ENCODE measurements around the gene CSMD2. TPM values are rescaled to one million over a fixed set of nuclear protein-coding genes. Genes with fewer than 3 reads are reported as not detected.
"Not testable (repeated sequence)": the region's sequence is repeated elsewhere in the genome, so short reads cannot be mapped to it uniquely, and the experiment has no call there.

CSMD2 gene
- total RNA-seq, 5 donors from 2014 or later (not counting 1 experiment from before 2014, with no cell fraction given), result 0.03 TPM; not detected in 4

DNA sequence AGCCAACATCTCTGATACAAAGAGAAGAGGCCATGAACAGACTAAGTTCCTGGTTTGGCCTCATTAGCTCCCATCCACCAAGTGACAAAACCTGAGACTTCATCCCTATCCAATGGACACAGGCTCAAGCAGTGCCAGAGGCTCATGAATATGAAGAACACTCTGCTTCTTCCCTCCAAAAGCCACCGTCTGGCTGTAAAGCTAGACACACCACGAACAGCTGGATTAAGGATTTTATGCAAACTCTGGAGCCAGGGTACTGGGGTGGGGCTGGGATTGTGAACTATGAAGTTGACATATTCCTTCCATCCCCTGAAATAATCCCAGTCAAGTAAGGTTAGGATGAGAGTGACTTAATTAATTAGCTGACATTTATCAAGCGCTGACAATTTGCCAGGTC is 139.4 kb downstream of the CSMD2 start:
- H3K36me3 ChIP-seq (ENCODE audit: control insufficient read depth in 2 of 2, extremely low read depth in 1 of 2, insufficient read depth in 1 of 2, low read length in 1 of 2), result no peaks in the 10 kb centered on the region
- no peak for DNase-seq
- POLR2A ChIA-PET, result no interaction called here
- Mint-ChIP-seq H3K9me3 (no peaks in the 10 kb centered on the region), H3K4me3 (no peak overlapping the region), H3K27ac (no peak overlapping the region), H3K27me3 (peaks cover 15 to 20% of the 10 kb centered on the region in 2 donors), H3K4me1 (no peaks in the 10 kb centered on the region), H3K36me3 (no peaks in the 10 kb centered on the region)
- CTCF ChIA-PET, result no interaction called here
- peaks cover 0 to 8% of the 10 kb centered on the region in 2 experiments for H3K27me3 ChIP-seq (replicated peaks in 1 of 2; ENCODE audit: control insufficient read depth in 2 of 2, extremely low read depth in 1 of 2, insufficient read depth in 2 of 2, low read length in 1 of 2)
- ATAC-seq (replicated peaks in 1 of 4), result no peak
- H3K4me3 ChIP-seq (ENCODE audit: control insufficient read depth in 1 of 2, extremely low read depth in 1 of 2, low read length in 1 of 2), result no peak overlapping the region
- no peaks in the 10 kb centered on the region for H3K4me1 ChIP-seq (ENCODE audit: control insufficient read depth in 1 of 2, extremely low read depth in 1 of 2, insufficient read depth in 2 of 2, low read length in 2 of 2)
- H3K9me3 ChIP-seq, result no peaks in the 10 kb centered on the region
- no peak overlapping the region for H3K27ac ChIP-seq (ENCODE audit: low read length)
- WGBS (ENCODE audit: insufficient coverage), result no CpG with 5 or more reads among the region's 3 CpGs

DNA sequence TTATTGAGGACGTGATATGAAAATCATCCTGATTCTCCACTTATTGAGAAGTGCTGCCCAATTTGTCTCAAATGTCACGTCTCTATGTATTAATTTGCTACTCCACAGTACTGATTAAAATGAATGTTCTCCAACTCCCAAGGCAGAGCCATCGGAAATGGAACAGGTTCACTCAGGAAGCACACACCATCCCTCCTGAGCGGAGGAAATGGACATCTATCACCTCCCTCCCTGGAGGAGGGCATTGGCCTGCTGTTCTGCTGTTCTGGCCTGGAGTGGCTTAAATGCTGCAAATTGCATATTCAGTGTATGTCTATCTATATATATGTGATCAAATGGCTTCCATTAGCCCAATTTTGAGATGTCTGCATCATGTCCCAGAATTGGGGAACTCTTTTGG is 140.5 kb downstream of the CSMD2 start:
- H3K27ac Mint-ChIP-seq, result no peak overlapping the region
- Histone ChIP-seq H3K27ac (ENCODE audit: low read length) (no peak overlapping the region), H3K36me3 (ENCODE audit: control insufficient read depth in 2 of 2, extremely low read depth in 1 of 2, insufficient read depth in 1 of 2, low read length in 1 of 2) (no peaks in the 10 kb centered on the region), H3K27me3 (replicated peaks in 1 of 2; ENCODE audit: control insufficient read depth in 2 of 2, extremely low read depth in 1 of 2, insufficient read depth in 2 of 2, low read length in 1 of 2) (peaks cover 0 to 10% of the 10 kb centered on the region in 2 experiments), H3K4me3 (ENCODE audit: control insufficient read depth in 1 of 2, extremely low read depth in 1 of 2, low read length in 1 of 2) (no peak overlapping the region), H3K4me1 (ENCODE audit: control insufficient read depth in 1 of 2, extremely low read depth in 1 of 2, insufficient read depth in 2 of 2, low read length in 2 of 2) (no peaks in the 10 kb centered on the region), H3K9me3 (no peaks in the 10 kb centered on the region)
- ATAC-seq (replicated peaks in 1 of 4) (no peak), DNase-seq (no peak)
- peaks cover 21 to 27% of the 10 kb centered on the region in 2 donors for H3K27me3 Mint-ChIP-seq
- no peak overlapping the region for H3K4me3 Mint-ChIP-seq
- H3K36me3 Mint-ChIP-seq, result no peaks in the 10 kb centered on the region
- H3K4me1 Mint-ChIP-seq, result no peaks in the 10 kb centered on the region
- no peaks in the 10 kb centered on the region for H3K9me3 Mint-ChIP-seq
- WGBS (ENCODE audit: insufficient coverage), result 33% methylated on average over 1 of the region's 4 CpGs
- ChIA-PET POLR2A (no interaction called here), CTCF (no interaction called here)

GRCh38 chr1:34019741-34020552 is 145.1 kb downstream of the CSMD2 start:
- WGBS (ENCODE audit: insufficient coverage), result 51% methylated on average over 7 of the region's 7 CpGs
- no peak overlapping the region for H3K4me3 Mint-ChIP-seq
- no peak for DNase-seq
- H3K36me3 ChIP-seq (ENCODE audit: control insufficient read depth in 2 of 2, extremely low read depth in 1 of 2, insufficient read depth in 1 of 2, low read length in 1 of 2), result no peaks in the 10 kb centered on the region
- no peak overlapping the region for H3K27ac Mint-ChIP-seq
- no peaks in the 10 kb centered on the region for H3K4me1 ChIP-seq (ENCODE audit: control insufficient read depth in 1 of 2, extremely low read depth in 1 of 2, insufficient read depth in 2 of 2, low read length in 2 of 2)
- no peaks in the 10 kb centered on the region for H3K4me1 Mint-ChIP-seq
- ChIA-PET POLR2A (no interaction called here), CTCF (no interaction called here)
- no peak overlapping the region for H3K4me3 ChIP-seq (ENCODE audit: control insufficient read depth in 1 of 2, extremely low read depth in 1 of 2, low read length in 1 of 2)
- H3K27me3 ChIP-seq (replicated peaks in 1 of 2; ENCODE audit: control insufficient read depth in 2 of 2, extremely low read depth in 1 of 2, insufficient read depth in 2 of 2, low read length in 1 of 2), result peaks cover 0 to 5% of the 10 kb centered on the region in 2 experiments
- no peaks in the 10 kb centered on the region for H3K9me3 ChIP-seq
- no peak overlapping the region for H3K27ac ChIP-seq (ENCODE audit: low read length)
- H3K9me3 Mint-ChIP-seq, result no peaks in the 10 kb centered on the region
- no peaks in the 10 kb centered on the region for H3K36me3 Mint-ChIP-seq
- H3K27me3 Mint-ChIP-seq, result peaks cover 15 to 33% of the 10 kb centered on the region in 2 donors
- no peak for ATAC-seq (replicated peaks in 1 of 4)

DNA sequence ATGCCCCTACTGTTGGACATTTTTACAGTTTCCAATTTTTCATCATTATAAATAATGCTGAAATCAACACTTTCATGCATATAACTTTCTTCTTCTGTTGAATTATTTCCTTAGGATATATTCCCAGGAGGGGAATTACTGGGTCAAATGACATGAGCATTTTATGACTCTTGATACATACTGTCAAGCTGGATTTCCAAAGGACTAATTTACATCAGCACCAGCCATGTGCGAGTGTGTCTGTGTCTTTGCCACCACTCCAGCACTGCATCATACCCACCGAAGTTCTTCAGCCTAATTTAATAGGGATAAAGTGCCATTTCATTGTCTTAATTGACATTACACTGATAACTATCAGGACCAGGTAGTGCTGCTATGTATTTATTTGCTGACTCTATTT is 146.7 kb downstream of the CSMD2 start:
- Mint-ChIP-seq H3K27ac (no peak overlapping the region), H3K4me1 (no peaks in the 10 kb centered on the region), H3K4me3 (no peak overlapping the region), H3K9me3 (no peaks in the 10 kb centered on the region), H3K27me3 (peaks cover 20 to 27% of the 10 kb centered on the region in 2 donors), H3K36me3 (no peaks in the 10 kb centered on the region)
- DNase-seq (no peak), ATAC-seq (replicated peaks in 1 of 4) (no peak)
- POLR2A ChIA-PET, result no interaction called here
- no peak overlapping the region for H3K4me3 ChIP-seq (ENCODE audit: control insufficient read depth in 1 of 2, extremely low read depth in 1 of 2, low read length in 1 of 2)
- no peak overlapping the region for H3K27ac ChIP-seq (ENCODE audit: low read length)
- H3K36me3 ChIP-seq (ENCODE audit: control insufficient read depth in 2 of 2, extremely low read depth in 1 of 2, insufficient read depth in 1 of 2, low read length in 1 of 2), result no peaks in the 10 kb centered on the region
- CTCF ChIA-PET, result no interaction called here
- no peaks in the 10 kb centered on the region for H3K4me1 ChIP-seq (ENCODE audit: control insufficient read depth in 1 of 2, extremely low read depth in 1 of 2, insufficient read depth in 2 of 2, low read length in 2 of 2)
- no CpG with 5 or more reads among the region's 2 CpGs for WGBS (ENCODE audit: insufficient coverage)
- no peaks in the 10 kb centered on the region for H3K9me3 ChIP-seq
- peaks cover 0 to 15% of the 10 kb centered on the region in 2 experiments for H3K27me3 ChIP-seq (replicated peaks in 1 of 2; ENCODE audit: control insufficient read depth in 2 of 2, extremely low read depth in 1 of 2, insufficient read depth in 2 of 2, low read length in 1 of 2)

DNA sequence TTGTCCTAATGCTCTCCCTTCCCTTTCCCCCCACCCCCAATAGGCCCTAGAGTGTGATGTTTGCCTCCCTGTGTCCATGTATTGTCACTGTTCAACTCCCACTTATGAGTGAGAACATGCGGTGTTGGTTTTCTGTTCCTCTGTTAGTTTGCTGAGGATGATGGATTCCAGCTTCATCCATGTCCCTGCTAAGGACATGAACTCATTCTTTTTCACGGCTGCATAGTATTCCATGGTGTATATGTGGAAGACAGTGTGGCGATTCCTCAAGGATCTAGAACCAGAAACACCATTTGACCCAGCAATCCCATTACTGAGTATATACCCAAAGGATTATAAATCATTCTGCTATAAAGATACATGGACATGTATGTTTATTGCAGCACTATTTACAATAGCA is 148.7 kb downstream of the CSMD2 start:
- H3K27ac ChIP-seq (ENCODE audit: low read length); H3K9me3 Mint-ChIP-seq; H3K27ac Mint-ChIP-seq; DNase-seq; H3K36me3 ChIP-seq (ENCODE audit: control insufficient read depth in 2 of 2, extremely low read depth in 1 of 2, insufficient read depth in 1 of 2, low read length in 1 of 2); H3K4me3 Mint-ChIP-seq; CTCF ChIA-PET; H3K4me1 ChIP-seq (ENCODE audit: control insufficient read depth in 1 of 2, extremely low read depth in 1 of 2, insufficient read depth in 2 of 2, low read length in 2 of 2); ATAC-seq (replicated peaks in 1 of 4); H3K36me3 Mint-ChIP-seq; H3K9me3 ChIP-seq; H3K4me1 Mint-ChIP-seq; POLR2A ChIA-PET; H3K4me3 ChIP-seq (ENCODE audit: control insufficient read depth in 1 of 2, extremely low read depth in 1 of 2, low read length in 1 of 2): not testable (repeated sequence)
- WGBS (ENCODE audit: insufficient coverage), result no CpG with 5 or more reads among the region's 3 CpGs
- H3K27me3 Mint-ChIP-seq, result peaks cover 20 to 27% of the 10 kb centered on the region in 2 donors
- H3K27me3 ChIP-seq (replicated peaks in 1 of 2; ENCODE audit: control insufficient read depth in 2 of 2, extremely low read depth in 1 of 2, insufficient read depth in 2 of 2, low read length in 1 of 2), result peaks cover 0 to 17% of the 10 kb centered on the region in 2 experiments

DNA sequence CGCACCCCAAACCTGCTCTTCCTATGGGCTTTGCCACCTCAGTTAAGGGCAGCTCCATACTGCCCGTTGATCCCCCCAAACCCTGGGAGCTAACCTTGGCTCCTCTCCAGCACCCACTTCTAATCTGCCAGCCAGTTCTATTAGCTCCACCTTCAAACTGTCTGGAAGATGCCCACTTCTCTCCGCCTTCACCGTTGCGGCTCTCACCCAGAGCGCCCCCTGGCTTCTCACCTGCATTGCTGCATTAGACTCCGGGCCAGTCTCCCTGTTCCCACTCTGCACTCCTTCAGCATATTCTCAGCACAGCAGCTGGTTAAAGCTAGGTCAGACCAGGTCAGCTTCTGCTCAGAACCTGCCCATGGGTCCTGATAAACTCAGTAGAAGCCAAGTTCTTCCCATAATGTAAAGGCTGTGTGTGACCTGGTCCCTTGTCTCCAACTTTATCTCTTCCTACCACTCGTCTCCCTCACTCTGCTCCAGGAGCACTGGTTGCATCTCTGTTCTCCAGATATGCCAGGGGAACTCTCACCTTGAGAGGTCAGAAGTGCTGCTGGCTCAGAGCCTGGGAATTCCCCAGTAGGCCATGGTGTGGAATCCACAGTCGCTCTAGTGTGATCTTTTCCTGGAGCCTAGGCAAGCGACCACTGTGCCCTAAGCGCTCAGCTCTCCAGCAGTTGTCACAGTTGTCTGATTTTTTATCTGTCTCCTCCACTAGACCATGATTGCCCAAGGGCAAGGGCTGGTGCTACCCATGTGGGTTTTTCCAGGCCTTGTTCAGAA is 150.9 kb downstream of the CSMD2 start:
- DNase-seq (no peak), ATAC-seq (replicated peaks in 1 of 4) (no peak)

More for the DNA sequence above, 150.9 kb downstream of the CSMD2 start:
- ChIA-PET CTCF (interaction anchor here in 1 of 2 donors (0.5 kb wide), 1 partner anchor 1258 kb away, joined by 4 read pairs; no protein-coding TSS in a partner anchor), POLR2A (no interaction called here)
- no peaks in the 10 kb centered on the region for H3K4me1 ChIP-seq (ENCODE audit: control insufficient read depth in 1 of 2, extremely low read depth in 1 of 2, insufficient read depth in 2 of 2, low read length in 2 of 2)
- H3K27ac ChIP-seq (ENCODE audit: low read length), result no peak overlapping the region
- Mint-ChIP-seq H3K4me1 (no peaks in the 10 kb centered on the region), H3K27me3 (peaks cover 17 to 19% of the 10 kb centered on the region in 2 donors), H3K4me3 (no peak overlapping the region), H3K36me3 (no peaks in the 10 kb centered on the region), H3K9me3 (no peaks in the 10 kb centered on the region), H3K27ac (no peak overlapping the region)
- H3K36me3 ChIP-seq (ENCODE audit: control insufficient read depth in 2 of 2, extremely low read depth in 1 of 2, insufficient read depth in 1 of 2, low read length in 1 of 2), result no peaks in the 10 kb centered on the region
- WGBS (ENCODE audit: insufficient coverage), result 31% methylated on average over 8 of the region's 11 CpGs
- H3K9me3 ChIP-seq, result no peaks in the 10 kb centered on the region
- H3K27me3 ChIP-seq (replicated peaks in 1 of 2; ENCODE audit: control insufficient read depth in 2 of 2, extremely low read depth in 1 of 2, insufficient read depth in 2 of 2, low read length in 1 of 2), result peaks cover 0 to 14% of the 10 kb centered on the region in 2 experiments
- H3K4me3 ChIP-seq (ENCODE audit: control insufficient read depth in 1 of 2, extremely low read depth in 1 of 2, low read length in 1 of 2), result no peak overlapping the region
